Activated CD8-positive, alpha-beta memory T cell treated with anti-CD3 and anti-CD28 coated beads, Interleukin-2, amount 50 U/mL, for 24 hours (primary cell): ENCODE results near the gene TMEM270.
"Not testable (repeated sequence)": the region's sequence is repeated elsewhere in the genome, so short reads cannot be mapped to it uniquely, and the experiment has no call there.

Experiments
- DNase-seq: peaks from one replicate; pipeline ENCODE4 v3.0.0-alpha.2; 2020; ENCODE audit errors: extremely low read depth

Gene TMEM270

GRCh38 chr7:73856941-73857340 is 4.0 kb upstream of the TMEM270 start:
- DNase-seq = no peak

- DNase-seq = no peak
These were observed 2.2 kb upstream of the TMEM270 start for GRCh38 chr7:73858807-73859206.

- DNase-seq = no peak
These were observed 346 bp downstream of the TMEM270 start for GRCh38 chr7:73861305-73861704.

- DNase-seq = no peak
These were observed 4.2 kb downstream of the TMEM270 start for GRCh38 chr7:73864981-73865711.

GRCh38 chr7:73865738-73866445 is 4.9 kb downstream of the TMEM270 start:
- DNase-seq = no peak

GRCh38 chr7:73866446-73866767 is 5.4 kb downstream of the TMEM270 start:
- DNase-seq = no peak

- no peak for DNase-seq
These were observed 8.2 kb downstream of the TMEM270 start for GRCh38 chr7:73869011-73869798.

- no peak for DNase-seq
These were observed 9.1 kb downstream of the TMEM270 start for GRCh38 chr7:73870041-73870492.

GRCh38 chr7:73871163-73872011 is 10.4 kb downstream of the TMEM270 start:
- DNase-seq = no peak

GRCh38 chr7:73872056-73872908 is 11.3 kb downstream of the TMEM270 start:
- DNase-seq = no peak

- DNase-seq = no peak
These were observed 15.4 kb downstream of the TMEM270 start for GRCh38 chr7:73876361-73876760.

- no peak for DNase-seq
These were observed 16.0 kb downstream of the TMEM270 start for GRCh38 chr7:73876973-73877372.

- no peak for DNase-seq
These were observed 19.2 kb downstream of the TMEM270 start for GRCh38 chr7:73879977-73880681.

GRCh38 chr7:73880755-73881328 is 19.9 kb downstream of the TMEM270 start:
- DNase-seq = no peak

GRCh38 chr7:73881352-73882046 is 20.5 kb downstream of the TMEM270 start:
- DNase-seq = no peak

GRCh38 chr7:73882047-73882402 is 21.1 kb downstream of the TMEM270 start:
- no peak for DNase-seq

GRCh38 chr7:73884867-73885422 is 24.0 kb downstream of the TMEM270 start:
- not testable (repeated sequence) for DNase-seq

GRCh38 chr7:73885433-73885974 is 24.5 kb downstream of the TMEM270 start:
- no peak for DNase-seq
